ENCODE data around the gene BACH2.

- TF ChIP-seq CTCF (IDR thresholded peaks at IDR 0.05 in 4 of 5, conservative IDR thresholded peaks at IDR 0.05 in 1 of 5) (no peak), POLR2A (IDR thresholded peaks at IDR 0.05) (no peak)
Observed at GRCh38 chr6:90183587-90184333, 112.9 kb downstream of the BACH2 start.
